HG03442 (cell line): Measurements from ENCODE around the gene ENTPD2.
A peak's percentile ranks its signal among the peaks of the same experiment; 100 is the strongest.
"Not testable (repeated sequence)": the region's sequence is repeated elsewhere in the genome, so short reads cannot be mapped to it uniquely, and the experiment has no call there.

Experiments used
- ATAC-seq: cut with Tn5 transposase; IDR thresholded peaks from one replicate; pipeline ENCODE4 v1.9.1; 2021; ENCODE audit warnings: mild to moderate bottlenecking, moderate library complexity; ENCODE audit not compliant: unreplicated experiment

The ENTPD2 gene

DNA sequence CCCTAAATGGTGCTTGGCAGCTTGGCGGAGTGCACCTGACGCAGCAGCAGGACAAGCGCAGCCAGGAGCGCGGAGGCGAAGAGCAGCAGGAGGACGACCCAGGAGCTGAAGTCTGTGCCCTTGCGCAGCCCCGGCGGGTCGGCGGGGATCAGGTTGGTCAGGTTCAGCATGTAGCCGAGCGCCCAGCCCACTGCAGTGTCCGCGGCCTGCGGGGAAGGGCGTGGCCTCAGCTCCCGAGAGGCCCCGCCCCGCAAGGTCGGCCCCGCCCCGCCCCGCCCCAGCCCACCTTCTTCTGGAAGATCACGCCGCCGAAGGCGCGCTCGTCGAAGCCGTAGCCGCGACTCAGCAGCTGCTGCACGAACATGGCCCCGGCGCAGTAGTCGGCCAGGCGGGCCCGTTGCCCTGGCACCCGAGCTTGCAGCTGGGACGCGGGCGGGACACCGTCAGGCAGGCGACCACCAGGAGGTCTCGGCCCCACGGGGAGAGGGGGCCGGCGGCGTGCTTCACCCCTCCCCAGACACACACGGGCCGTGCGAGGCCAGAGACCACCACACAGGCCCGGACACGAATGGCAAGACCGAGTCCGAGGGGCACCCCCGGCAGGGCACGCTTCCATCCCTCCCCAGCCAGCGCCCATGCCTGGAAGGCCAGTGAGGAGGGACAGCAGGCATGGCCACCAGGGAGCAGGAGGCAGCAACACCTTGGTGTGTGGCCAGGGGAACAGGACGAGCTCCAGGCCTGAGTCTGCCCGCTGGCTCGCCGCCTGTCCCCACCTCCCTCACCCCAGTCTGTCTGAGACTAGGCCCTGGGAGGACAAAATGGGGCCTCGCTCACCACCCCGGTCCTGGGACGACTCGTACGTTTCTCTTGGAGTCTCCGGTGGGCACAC is 5.0 kb downstream of the ENTPD2 start:
- ATAC-seq, result no peak

DNA sequence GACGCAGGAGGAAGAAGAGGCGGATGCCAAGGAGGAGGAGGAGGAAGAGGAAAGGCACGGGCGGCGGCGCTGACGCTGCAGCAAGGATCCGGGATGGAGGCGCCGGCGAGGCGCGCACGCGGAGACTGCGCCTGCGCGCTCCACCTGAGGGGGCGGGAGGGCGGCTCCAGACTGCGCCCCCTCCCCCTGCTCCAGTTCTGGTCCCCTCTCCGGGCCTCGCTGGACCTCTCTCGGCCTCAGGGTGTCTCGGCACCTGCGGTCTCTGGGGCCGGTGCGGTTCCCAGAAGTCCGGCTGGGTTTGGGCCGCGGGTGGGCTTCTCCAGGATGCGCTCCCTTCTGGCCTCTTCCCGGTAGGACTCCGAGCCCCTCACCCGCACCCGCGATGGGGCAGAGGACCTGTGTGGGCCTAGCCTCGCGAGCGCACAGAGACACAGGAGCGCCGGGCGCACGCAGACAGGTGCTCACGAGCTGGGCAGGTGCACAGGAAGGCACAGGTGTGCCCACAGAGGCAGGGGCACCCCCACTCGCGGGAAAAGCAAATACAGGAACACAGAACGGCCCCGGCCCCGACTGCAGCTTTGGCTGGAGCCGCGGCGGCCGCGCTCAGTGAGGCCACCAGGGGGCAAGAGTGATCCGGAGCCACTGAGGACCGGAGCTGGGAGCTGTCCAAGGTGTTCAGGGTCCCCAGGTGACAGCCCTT is 7.6 kb downstream of the ENTPD2 start, which contains the start of gene NPDC1:
TSS of gene NPDC1 (minus strand) at position 90 of the 700 bp plus-strand sequence. CDS start 188 bp downstream, outside the sequence.
- no peak for ATAC-seq

DNA sequence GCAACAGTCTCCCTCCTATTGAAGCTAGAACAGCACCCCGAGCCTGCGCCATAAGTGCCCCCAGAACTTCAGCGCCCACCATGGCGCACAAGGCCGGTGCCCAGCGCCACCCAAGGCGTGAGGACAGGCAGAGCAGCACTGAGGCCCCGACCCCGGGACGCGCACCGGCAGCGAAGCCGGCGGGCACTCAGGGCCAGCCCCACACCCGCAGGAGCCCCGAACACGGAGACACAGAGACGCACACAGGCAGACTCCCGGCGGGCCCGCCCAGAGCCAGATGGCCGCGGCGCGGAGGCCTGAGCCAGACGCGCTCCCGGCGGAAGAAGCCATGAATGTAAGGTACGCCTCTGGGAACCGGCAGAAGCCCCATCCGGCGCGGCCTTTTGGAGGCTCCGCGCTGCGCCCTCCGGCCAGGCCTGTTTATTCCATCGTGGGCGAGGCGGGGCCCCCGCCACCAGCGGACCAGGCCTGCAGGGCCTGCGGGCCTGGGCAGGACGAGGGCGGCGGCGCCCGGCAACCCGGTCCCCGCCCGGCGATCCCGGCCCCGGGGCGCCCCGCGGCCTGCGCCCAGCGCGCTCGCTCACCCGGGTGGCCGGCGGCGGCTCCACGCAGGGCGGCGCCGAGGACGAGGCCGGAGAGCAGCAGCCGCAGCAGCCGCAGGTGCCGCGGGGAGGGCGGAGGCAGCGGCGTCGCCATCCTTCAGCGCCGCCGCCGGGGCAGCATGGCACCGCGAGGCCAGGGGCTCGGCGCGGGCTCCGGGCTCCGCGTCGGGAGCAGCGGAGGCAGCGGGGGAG is 8.4 kb downstream of the ENTPD2 start:
- no peak for ATAC-seq

DNA sequence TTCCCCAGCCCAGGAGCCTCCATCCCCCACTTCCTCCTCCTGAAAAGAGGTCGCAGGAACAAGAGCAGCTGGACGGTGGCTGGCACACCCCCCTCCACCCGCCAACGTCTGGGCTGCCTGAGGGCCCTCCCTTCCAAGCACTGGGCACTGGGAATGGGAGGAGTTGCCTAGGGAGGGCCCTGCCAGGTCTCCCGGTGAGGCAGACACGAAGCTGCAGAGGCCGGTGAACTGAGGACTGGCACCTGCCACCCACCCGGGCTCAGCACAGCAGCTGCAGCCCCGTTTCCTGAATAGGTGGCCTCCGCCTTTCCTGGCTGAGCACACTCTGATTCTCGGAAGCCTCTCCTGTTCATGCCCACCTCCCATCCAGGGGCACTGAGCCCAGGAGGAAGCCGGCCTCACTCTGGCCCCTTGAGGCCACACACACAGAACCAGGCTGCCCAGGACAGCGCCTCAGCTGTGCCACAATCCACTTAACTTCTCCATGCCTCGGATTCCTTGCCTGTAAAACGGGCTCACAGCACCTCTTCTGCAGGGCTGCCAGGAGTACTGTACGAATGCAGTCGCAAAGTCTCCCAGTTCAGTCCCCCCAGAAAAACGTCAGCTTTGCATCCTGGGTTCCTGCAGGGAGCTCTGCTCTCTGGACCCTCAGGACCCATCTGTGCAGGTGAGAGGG is 9.2 kb downstream of the ENTPD2 start:
- no peak for ATAC-seq

DNA sequence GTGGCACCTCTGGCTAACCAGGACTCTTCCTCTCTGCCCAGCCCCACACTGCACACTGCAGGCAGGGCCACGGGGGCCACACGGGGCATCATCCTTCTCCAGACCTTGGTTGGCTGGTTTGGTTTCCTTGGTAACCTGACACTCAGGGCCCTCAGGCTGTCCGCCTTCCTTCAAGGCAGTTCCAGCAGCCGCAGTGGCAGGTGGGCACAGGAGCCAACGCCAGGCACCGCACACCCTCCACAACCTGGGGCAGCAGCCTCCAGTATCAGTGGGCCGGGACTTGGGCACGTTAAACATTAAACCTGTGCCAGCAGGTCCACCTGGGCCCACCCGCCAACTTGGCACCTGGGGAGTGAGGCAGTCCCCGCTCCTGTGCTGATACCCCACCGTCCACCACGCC is 9.8 kb downstream of the ENTPD2 start:
- ATAC-seq, result no peak

DNA sequence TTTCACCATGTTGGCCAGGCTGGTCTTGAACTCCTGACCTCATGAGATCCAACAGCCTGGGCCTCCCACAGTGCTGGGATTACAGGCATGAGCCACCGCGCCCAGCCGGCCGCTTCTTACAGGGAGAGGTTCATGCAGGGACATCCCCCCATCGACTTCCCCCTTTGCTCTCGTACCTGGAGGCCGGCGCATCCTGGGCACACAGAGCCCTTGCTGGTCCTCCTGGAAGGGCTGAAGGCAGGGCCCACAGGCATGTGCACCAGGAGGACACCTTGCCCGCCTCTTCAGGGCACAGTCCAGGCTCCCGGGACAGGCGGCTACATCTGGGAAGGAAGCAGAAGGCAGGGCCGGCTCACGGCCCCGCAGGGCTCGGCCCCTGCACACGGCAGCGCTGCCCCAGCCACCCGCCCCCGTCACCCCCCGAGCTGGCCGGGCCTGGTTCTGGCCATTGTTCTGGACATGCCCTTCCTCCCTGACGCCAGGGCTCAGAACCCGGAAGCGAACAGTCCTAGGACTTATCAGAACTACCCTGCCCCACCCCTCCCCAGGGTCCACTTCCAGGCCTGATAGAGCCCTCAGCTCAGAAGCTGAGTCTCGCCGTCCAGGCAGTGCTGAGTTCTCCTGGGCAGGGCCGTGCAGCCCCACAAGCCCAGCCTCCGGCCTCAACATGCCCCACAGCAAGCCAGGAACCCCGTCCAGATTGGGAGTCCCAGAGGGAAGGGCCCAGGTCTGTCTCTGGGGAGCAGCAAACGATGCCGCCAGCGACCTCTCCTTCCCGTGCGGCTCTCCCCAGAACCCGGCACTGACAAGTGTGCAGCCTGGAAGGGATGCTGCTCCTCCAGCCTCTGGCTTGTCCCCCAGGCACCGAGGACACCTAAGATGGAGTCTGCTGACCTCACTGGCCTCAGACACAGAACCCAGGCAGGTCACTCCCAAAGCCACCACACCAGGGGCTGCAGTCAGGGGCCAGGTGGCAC is 10.8 kb downstream of the ENTPD2 start:
- no peak for ATAC-seq

DNA sequence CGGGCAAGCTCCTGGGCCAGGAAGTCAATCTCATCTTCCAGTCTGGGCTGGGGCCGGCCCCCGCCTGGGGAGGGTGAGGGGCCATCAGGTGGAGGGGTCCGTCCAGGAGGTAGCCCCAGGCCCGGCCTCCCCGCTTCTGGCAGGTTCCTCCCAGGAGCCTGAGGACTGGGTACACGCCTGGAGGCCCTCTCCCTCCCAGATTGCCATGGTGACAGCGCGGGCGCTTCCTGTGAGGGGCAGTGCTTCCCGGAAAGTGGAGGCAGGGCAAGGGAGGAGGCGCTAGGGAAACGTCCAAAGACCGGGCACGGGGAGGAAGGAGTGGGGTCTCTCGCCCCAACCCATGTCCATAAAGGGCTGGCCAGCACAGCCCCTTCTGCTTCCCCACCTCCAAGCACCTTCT is 12.7 kb downstream of the ENTPD2 start:
- no peak for ATAC-seq

DNA sequence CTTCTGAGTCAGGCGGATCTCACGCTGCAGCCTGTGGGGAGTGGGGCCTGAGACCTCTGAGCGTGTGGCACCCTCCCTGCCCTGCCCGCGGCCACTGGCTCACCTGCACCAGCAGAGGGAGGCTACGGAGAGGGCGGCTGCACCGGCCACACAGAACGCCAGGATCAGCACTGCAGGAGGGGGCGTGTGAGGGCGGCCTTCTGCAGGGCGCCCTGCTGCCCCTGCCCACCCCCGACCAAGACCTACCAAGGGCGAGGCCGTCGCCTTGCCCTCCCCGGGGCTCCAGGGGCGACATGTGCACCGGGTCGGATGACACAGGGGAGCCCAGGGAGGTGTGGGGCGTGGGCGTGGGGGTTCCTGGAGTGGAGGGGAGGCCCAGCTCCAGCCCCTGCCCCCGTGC is 13.3 kb downstream of the ENTPD2 start:
- ATAC-seq, result no peak

DNA sequence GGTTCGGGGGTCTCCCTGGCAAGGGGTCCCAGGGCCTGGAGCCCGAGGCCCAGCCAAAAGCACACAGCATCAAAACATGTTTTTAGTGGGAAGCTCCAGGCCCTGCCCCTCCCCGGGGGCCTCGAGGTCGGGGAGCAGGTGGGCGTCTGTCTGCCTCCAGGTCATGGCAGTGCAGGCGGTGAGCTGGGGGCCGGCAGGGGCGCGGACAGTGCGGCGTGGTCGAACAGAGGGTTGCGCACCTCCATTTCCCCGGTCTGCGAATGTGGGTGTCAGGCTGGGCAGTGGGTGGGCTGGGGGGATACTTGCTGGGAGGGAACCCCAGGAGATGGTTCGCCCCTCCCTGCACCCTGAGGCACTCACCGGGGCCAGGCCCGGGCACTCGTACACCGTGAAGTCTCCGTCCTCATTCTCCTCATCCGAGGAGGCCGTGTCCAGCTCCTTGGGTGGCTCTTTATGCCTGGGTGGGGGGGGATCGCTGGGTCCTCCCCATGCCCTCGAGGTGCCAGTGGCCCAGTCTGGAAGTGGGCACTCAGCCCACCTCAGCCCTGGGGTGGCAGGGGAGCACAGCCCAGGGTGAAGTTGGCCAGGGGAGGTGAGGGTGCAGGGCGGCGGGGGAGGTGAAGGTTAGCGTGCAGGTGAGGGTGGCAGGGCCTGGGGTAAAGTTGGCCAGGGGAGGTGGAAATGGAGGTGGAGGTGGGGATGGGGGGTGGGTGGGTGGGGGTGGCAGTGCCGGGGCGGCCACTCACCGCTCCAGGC is 14.1 kb downstream of the ENTPD2 start:
- ATAC-seq, result no peak

DNA sequence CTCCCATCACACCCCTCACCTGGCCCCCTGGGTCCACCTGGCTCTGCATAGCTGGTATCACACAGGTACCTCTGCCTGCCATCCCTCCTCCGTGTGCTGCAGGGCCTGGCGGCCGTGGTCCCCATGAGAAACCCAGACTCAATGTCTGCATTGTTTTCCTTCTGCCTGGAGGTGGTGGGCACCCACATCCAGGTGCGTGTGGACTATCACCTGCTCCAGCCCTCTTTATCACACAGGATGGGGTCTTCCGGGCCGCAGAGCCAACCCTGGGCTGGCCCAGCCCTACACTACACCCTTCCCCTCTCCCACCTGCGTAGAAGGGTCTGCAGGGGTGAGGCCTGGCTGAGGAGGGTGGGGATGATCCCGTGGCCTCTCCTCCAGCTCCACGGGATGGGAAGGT is 14.9 kb downstream of the ENTPD2 start:
- no peak for ATAC-seq

DNA sequence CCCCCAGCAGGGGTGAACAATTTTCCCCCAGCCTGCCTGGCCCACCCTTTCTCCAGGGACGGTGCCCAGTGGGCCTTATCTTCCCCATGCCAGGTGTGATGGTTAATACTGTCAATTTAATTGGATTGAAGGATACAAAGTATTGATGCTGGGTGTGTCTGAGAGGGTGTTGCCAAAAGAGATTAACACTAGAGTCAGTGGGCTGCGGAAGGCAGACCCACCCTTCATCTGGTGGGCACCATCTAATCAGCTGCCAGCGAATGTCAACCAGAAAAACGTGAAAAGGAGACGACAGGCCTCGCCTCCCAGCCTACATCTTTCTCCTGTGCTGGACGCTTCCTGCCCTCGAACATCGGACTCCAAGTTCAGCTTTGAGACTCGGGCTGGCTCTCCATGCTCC is 16.4 kb downstream of the ENTPD2 start:
- no peak for ATAC-seq

DNA sequence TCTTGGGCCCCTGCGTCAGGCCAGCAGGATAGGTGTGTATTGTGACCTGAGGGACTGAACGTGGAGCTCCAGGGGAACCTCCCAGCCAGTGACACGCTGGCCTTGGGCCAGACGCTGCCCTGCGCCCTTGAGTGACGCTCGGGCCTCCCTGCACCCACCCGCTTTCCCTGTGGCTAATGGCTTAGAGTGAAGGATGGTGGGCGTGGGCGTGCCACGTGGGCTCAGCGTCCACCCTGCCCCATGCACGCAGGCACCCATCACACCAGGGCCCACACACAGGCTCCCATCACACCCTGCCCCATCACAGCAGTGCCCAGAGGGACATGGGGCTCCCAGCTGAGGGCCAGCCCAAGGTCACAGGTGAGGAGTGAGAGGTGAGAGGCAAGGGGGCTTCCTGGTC is 16.8 kb downstream of the ENTPD2 start:
- no peak for ATAC-seq

DNA sequence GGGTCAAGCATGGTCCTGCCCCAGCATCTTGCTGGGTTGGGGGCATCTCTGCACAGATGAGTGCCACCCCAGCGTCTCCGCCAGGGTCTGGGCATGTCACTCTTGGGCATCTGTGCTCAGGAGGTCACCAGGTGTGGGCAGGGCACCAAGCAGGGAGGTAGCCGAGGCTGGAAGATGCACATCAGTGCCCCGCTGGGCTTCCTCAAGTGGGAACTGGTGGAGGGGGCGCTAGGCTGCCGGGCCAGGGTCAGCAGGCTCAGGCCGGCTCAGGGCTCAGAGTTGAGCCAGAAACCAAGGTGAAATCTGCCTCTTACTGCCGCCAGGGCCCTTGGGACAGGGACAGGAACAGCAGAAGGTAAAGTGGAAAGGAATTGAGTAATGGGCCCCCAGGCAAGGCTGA is 17.9 kb downstream of the ENTPD2 start:
- ATAC-seq, result no peak

DNA sequence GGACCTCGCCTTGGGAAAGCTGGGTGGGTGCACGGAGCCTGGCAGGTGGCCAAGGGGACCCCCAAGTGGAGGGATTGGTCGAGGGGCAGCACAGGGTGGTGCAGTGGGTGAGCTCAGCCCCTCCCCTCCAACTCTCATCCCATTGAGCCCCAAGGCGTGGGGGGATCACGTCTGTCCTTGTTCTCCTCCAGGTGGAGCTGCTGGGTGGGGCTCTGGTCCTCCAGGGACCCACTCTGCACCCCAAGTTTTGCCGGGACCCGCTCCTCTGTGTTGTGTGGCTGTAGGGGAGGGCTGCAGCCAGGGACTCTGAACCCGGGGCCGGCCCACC is 18.4 kb downstream of the ENTPD2 start:
- no peak for ATAC-seq

DNA sequence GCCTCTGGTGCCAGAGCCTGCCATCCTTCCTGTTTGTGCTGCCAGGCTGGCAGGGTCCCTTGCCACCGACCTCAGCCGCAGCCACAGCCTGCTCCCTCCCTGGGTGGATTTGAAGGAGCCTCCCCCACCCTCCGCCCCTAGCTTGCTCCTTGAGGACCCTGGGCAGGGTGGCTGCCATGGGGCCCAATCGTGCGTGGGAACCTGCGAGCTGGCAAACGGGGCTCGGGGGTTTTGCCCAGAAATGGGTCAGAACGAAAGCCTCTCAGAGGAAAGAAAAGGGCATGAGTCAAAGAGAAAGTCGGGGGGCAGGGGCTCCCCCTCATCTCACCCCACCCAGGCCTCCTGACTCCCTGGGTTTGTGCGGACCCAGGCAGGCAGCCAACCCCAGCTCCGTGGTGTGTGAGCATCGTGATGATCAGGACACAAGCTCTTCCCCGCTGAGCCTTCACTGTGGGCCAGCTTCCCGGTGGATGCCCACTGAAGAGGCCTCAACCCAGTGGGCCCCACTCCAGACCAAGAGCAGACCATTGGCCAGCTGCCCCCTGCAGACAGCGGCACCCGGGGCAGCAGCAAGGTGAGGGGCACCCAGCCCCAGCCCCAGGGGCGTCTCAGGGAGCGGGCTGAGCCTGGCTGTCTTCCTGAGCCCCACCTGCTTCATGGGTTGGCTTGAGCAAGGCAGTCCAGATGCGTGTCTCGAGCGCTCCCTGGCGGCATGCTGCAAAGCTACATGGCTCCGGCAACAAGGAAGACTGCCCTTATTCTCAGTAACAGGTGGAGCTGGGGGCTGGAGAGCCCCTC is 19.0 kb downstream of the ENTPD2 start:
- ATAC-seq, result peak; percentile 51

DNA sequence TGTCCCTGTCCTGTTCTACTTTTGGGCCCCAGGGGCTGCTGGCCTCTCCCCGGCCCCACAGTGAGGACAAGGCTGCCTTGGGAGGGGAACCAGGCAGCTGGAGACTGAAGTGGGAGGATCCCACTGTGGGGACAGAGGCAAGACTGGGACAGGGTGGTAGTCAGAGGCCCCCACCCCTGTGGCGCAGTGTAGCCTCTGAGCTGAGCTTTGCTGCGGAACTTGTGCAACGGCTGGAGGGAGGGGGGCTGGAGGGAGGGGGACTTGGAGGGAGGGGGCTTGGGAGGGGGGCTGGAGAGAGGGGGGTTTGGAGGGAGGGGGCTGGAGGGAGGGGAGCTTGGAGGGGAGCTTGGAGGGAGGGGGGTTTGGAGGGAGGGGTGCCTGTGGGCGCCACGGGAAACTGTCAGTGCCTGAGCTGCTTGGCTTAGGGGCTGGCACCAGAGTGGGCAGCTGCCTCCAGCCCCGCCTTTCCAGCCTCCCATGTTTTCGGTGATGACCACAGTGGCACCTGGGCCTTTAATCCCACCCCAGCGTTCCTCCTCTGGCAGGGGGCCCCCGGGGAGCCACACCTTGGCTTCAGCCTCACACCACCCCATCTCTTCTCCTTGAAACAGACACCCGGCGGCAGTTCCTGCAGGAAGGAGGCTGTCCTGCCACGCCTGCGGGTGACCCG is 19.7 kb downstream of the ENTPD2 start:
- no peak for ATAC-seq

DNA sequence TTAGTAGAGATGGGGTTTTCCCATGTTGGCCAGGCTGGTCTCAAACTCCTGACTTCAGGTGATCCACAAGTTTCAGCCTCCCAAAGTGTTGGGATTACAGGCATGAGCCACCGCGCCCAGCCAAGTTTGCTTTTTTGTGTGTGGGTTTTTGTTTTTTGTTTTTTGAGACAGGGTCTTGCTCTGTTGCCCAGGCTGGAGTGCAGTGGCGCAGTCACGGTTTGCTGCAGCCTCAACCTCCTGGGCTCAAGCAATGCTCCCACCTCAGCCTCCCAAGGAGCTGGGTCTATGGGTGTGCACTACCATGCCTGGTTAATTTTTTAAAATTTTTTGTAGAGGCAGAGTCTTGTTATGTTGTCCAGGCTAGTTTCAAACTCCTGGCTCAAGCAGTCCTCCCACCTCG is 20.4 kb downstream of the ENTPD2 start:
- not testable (repeated sequence) for ATAC-seq

DNA sequence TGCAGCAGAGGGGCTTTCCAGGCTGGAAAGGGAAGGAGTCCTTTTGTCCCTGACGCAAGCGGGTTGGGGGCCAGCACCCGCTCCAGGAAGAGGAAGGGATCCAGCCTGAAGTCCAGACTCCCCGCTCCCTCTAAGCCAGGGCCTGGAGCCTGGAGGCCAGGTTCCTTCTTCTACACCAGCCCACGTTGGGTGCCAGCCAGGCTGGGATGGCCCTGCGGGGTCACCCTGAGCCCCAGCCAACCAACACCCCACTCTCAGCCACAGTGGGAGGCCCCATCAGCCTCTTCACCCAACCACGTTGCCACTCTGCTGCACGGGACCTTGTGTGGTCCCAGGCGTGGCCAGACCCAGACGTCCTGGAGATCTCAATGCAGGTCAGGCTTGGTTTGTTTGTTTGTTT is 21.0 kb downstream of the ENTPD2 start:
- no peak for ATAC-seq
